Suprapubic skin (tissue), 4 donors: ENCODE measurements around the gene CDH4. TPM values are rescaled to one million over a fixed set of nuclear protein-coding genes. Genes with fewer than 3 reads are reported as not detected.

Experiments used
- DNase-seq, 2 donors: peaks; one replicate each; pipeline ENCODE4 v3.0.0-alpha.2; 2019; ENCODE audit warnings: low spot score in 2 of 2
- H3K27ac ChIP-seq: fragments of 200-600 bp; sonication (generic); one replicate; pipeline ENCODE4 v1.5.1; 2019
- H3K27me3 ChIP-seq: fragments of 200-600 bp; sonication (generic); one replicate; pipeline ENCODE4 v1.5.1; 2019
- H3K36me3 ChIP-seq: fragments of 200-600 bp; sonication (generic); one replicate; pipeline ENCODE4 v1.5.1; 2019
- H3K4me1 ChIP-seq: fragments of 200-600 bp; sonication (generic); one replicate; pipeline ENCODE4 v1.5.1; 2019
- H3K4me3 ChIP-seq: fragments of 200-600 bp; sonication (generic); one replicate; pipeline ENCODE4 v1.5.1; 2019; ENCODE audit warnings: mild to moderate bottlenecking
- H3K9me3 ChIP-seq: fragments of 200-600 bp; sonication (generic); one replicate; pipeline ENCODE4 v1.5.1; 2019
- CTCF ChIP-seq, 2 donors: fragments of 200-600 bp in 1 of 2; fragments of 450-650 bp in 1 of 2; sonication (generic) in 1 of 2; IDR thresholded peaks; one replicate each; pipeline ENCODE4 v1.5.1; 2016 to 2019; ENCODE audit warnings: antibody characterized with exemption in 2 of 2, mild to moderate bottlenecking in 1 of 2, moderate library complexity in 1 of 2
- EP300 ChIP-seq: sonication (generic); formaldehyde crosslinking; IDR thresholded peaks from one replicate; pipeline ENCODE4 v1.6.1; 2017; ENCODE audit warnings: antibody characterized with exemption
- POLR2A ChIP-seq, 2 donors: fragments of 450-650 bp; IDR thresholded peaks; one replicate each; pipeline ENCODE4 v1.6.1; 2017; ENCODE audit warnings: antibody characterized with exemption in 2 of 2, mild to moderate bottlenecking in 2 of 2, moderate library complexity in 2 of 2
- POLR2AphosphoS5 ChIP-seq, 3 donors: sonication (generic); formaldehyde crosslinking; IDR thresholded peaks; one replicate each; pipeline ENCODE4 v1.6.1; 2017; ENCODE audit warnings: antibody characterized with exemption in 3 of 3
- WGBS: methylation state at CpG from one replicate; pipeline ENCODE4 v1.1.5; 2018; 5-methylcytosine and 5-hydroxymethylcytosine counted together
- total RNA-seq, 4 donors: library from RNA; depleted of rRNA; stranded (reverse); fragments of >200 nt; gene quantifications; one replicate each; pipeline ENCODE4 v1.1.0, GENCODE V29; 2016

The CDH4 gene
- total RNA-seq, 4 donors from 2014 or later: 0.91 to 5.9 (median 2.6) TPM

GRCh38 chr20:61253640-61254511, 1.8 kb downstream of the CDH4 start:
- Histone ChIP-seq H3K4me1 (peaks cover 20% of the 10 kb centered on the region), H3K4me3 (peak overlapping the region; percentile 52), H3K27ac (no peak overlapping the region), H3K36me3 (no peaks in the 10 kb centered on the region), H3K27me3 (peaks cover 81% of the 10 kb centered on the region), H3K9me3 (no peaks in the 10 kb centered on the region)
- TF ChIP-seq POLR2A (IDR thresholded peaks at IDR 0.05) (no peak), CTCF (IDR thresholded peaks at IDR 0.05) (no peak), EP300 (no peak), POLR2AphosphoS5 (IDR thresholded peaks at IDR 0.05) (no peak)
- WGBS: 39% methylated on average over 32 of the region's 62 CpGs
- DNase-seq: no peak

- Histone ChIP-seq H3K27me3 (peaks cover 77% of the 10 kb centered on the region), H3K9me3 (no peaks in the 10 kb centered on the region), H3K4me3 (no peak overlapping the region), H3K4me1 (peaks cover 20% of the 10 kb centered on the region), H3K27ac (no peak overlapping the region), H3K36me3 (no peaks in the 10 kb centered on the region)
- WGBS: 69% methylated on average over 11 of the region's 11 CpGs
- TF ChIP-seq POLR2A (IDR thresholded peaks at IDR 0.05) (no peak), POLR2AphosphoS5 (IDR thresholded peaks at IDR 0.05) (no peak), CTCF (IDR thresholded peaks at IDR 0.05) (no peak), EP300 (no peak)
- DNase-seq: no peak
Observed at GRCh38 chr20:61254881-61255626, 3.0 kb downstream of the CDH4 start.

GRCh38 chr20:61256365-61256764, 4.3 kb downstream of the CDH4 start:
- Histone ChIP-seq H3K27me3 (peaks cover 73% of the 10 kb centered on the region), H3K36me3 (no peaks in the 10 kb centered on the region), H3K27ac (no peak overlapping the region), H3K4me1 (peaks cover 20% of the 10 kb centered on the region), H3K9me3 (no peaks in the 10 kb centered on the region), H3K4me3 (no peak overlapping the region)
- WGBS: 96% methylated on average over 9 of the region's 9 CpGs
- DNase-seq: no peak
- no peak for TF ChIP-seq POLR2A (IDR thresholded peaks at IDR 0.05)
- no peak for TF ChIP-seq POLR2AphosphoS5 (IDR thresholded peaks at IDR 0.05)
- TF ChIP-seq EP300: no peak
- no peak for TF ChIP-seq CTCF (IDR thresholded peaks at IDR 0.05)

GRCh38 chr20:61256824-61257223, 4.8 kb downstream of the CDH4 start:
- H3K4me3 ChIP-seq: no peak overlapping the region
- TF ChIP-seq POLR2AphosphoS5 (IDR thresholded peaks at IDR 0.05): no peak
- TF ChIP-seq POLR2A (IDR thresholded peaks at IDR 0.05): no peak
- no peak for TF ChIP-seq EP300
- no peak for TF ChIP-seq CTCF (IDR thresholded peaks at IDR 0.05)

GRCh38 chr20:61257611-61258010, 5.5 kb downstream of the CDH4 start:
- Histone ChIP-seq H3K4me3 (no peak overlapping the region), H3K36me3 (no peaks in the 10 kb centered on the region), H3K4me1 (peaks cover 14% of the 10 kb centered on the region), H3K27me3 (peaks cover 69% of the 10 kb centered on the region), H3K9me3 (no peaks in the 10 kb centered on the region), H3K27ac (no peak overlapping the region)
- TF ChIP-seq CTCF (IDR thresholded peaks at IDR 0.05): no peak
- TF ChIP-seq POLR2AphosphoS5 (IDR thresholded peaks at IDR 0.05): no peak
- TF ChIP-seq EP300: no peak
- no peak for TF ChIP-seq POLR2A (IDR thresholded peaks at IDR 0.05)
- no peak for DNase-seq
- WGBS: 89% methylated on average over 20 of the region's 20 CpGs

More at GRCh38 chr20:61256824-61257223, 4.8 kb downstream of the CDH4 start:
- H3K27ac ChIP-seq: no peak overlapping the region
- no peaks in the 10 kb centered on the region for H3K9me3 ChIP-seq
- no peaks in the 10 kb centered on the region for H3K36me3 ChIP-seq
- H3K4me1 ChIP-seq: peaks cover 19% of the 10 kb centered on the region
- WGBS: 78% methylated on average over 7 of the region's 7 CpGs
- DNase-seq: no peak
- peaks cover 72% of the 10 kb centered on the region for H3K27me3 ChIP-seq
